ENCODE measurements around the gene ABCG8.

The ABCG8 gene

DNA sequence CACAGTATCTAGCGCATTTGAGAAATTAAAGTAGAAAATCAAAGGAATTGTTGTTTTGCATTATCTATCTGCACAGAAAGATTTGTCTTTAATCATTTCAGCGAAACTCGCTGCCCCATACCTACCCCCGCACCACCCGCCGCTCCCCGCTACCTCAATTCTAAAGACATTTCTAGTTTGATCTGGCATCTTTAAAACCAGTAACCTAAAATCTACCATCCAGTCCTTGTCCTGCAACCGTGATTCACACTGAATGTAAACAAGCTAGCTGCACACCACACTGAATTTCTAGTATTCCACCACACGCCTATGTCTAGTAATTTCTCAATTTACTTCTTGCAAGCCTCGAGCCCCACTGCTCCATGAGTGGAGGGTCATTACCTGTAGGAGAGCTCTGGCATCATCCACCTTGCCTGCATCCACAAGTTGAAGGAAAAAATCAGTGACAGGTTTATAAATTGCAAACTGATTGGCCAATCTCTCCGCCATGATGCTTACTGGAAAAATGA is 60.1 kb downstream of the ABCG8 start:
- H3K4ac ChIP-seq (ENCODE audit: low read depth in 1 of 2, low read length in 2 of 2) = no peak overlapping the region
- H3K18ac ChIP-seq (ENCODE audit: low read depth in 1 of 2, low read length in 2 of 2) = no peak overlapping the region
- no peak overlapping the region for H3K4me2 ChIP-seq (ENCODE audit: low read length, poor library complexity, severe bottlenecking)
- H3K4me1 ChIP-seq (ENCODE audit: control insufficient read depth, insufficient read depth, low read depth, low read length) = peaks cover 4% of the 10 kb centered on the region
- H3K36me3 ChIP-seq (ENCODE audit: control insufficient read depth in 1 of 2, insufficient read depth in 2 of 2, low read depth in 1 of 2, low read length in 2 of 2) = peaks cover 1 to 88% of the 10 kb centered on the region in 2 experiments
- peaks cover 15% of the 10 kb centered on the region for H3K79me1 ChIP-seq (replicated peaks; ENCODE audit: low read length, poor library complexity, severe bottlenecking)
- peak overlapping the region; percentile 72 for H2AK5ac ChIP-seq (ENCODE audit: low read length, severe bottlenecking)
- H4K91ac ChIP-seq (ENCODE audit: low read length) = no peak overlapping the region
- H2BK15ac ChIP-seq (ENCODE audit: low read depth, poor library complexity, severe bottlenecking) = no peak overlapping the region
- no peak overlapping the region for H3K14ac ChIP-seq (ENCODE audit: low read length in 2 of 2)
- H3K9ac ChIP-seq (ENCODE audit: low read length) = no peak overlapping the region
- no peak overlapping the region for H4K8ac ChIP-seq (ENCODE audit: low read length)
- peak; percentile 16 for DNase-seq
- no peak overlapping the region for H2BK12ac ChIP-seq (ENCODE audit: low read length in 2 of 2)
- H2BK5ac ChIP-seq (ENCODE audit: low read depth, low read length, poor library complexity, severe bottlenecking) = no peak overlapping the region
- H2AFZ ChIP-seq (ENCODE audit: low read depth, low read length) = no peak overlapping the region
- H3K27ac ChIP-seq (ENCODE audit: low read length, poor library complexity, severe bottlenecking) = peak overlapping the region; percentile 25
- H3K23ac ChIP-seq (ENCODE audit: low read length in 2 of 2) = no peak overlapping the region
- WGBS = 94% methylated on average over 10 of the region's 11 CpGs
- H3K27me3 ChIP-seq (ENCODE audit: control insufficient read depth in 1 of 2, insufficient read depth in 1 of 2, low read length in 2 of 2) = no peaks in the 10 kb centered on the region
- no peak overlapping the region for H3K4me3 ChIP-seq (ENCODE audit: insufficient read depth in 1 of 2, low read depth in 1 of 2, low read length in 2 of 2)
- no peak overlapping the region for H2BK120ac ChIP-seq (ENCODE audit: low read depth, low read length)
- no peaks in the 10 kb centered on the region for H3K9me3 ChIP-seq (ENCODE audit: control insufficient read depth, low read length)

DNA sequence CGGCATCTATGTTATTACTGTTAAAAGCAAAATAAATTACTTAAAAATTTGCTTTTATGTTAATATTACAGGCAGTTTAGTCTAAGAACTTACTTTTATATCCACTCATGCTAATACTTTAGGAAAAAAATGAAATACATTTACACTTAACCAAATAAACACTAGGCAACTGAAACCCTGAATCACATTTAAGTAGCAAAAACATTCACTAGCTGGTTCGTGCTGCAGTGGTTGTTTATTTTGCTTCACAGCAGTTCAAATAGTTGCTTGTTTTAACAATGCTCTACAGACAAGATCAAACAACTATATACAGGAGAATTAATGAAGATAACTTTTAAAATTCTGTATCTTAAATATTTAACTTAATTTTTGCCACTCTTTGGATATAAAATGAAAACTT is 60.8 kb downstream of the ABCG8 start:
- H3K4me1 ChIP-seq (ENCODE audit: control insufficient read depth, insufficient read depth, low read depth, low read length) = peaks cover 4% of the 10 kb centered on the region
- no peak overlapping the region for H3K4me3 ChIP-seq (ENCODE audit: insufficient read depth in 1 of 2, low read depth in 1 of 2, low read length in 2 of 2)
- H3K79me1 ChIP-seq (replicated peaks; ENCODE audit: low read length, poor library complexity, severe bottlenecking) = peaks cover 17% of the 10 kb centered on the region
- no peak overlapping the region for H2BK5ac ChIP-seq (ENCODE audit: low read depth, low read length, poor library complexity, severe bottlenecking)
- no peak overlapping the region for H2BK15ac ChIP-seq (ENCODE audit: low read depth, poor library complexity, severe bottlenecking)
- no peaks in the 10 kb centered on the region for H3K9me3 ChIP-seq (ENCODE audit: control insufficient read depth, low read length)
- no peak overlapping the region for H3K9ac ChIP-seq (ENCODE audit: low read length)
- H2BK12ac ChIP-seq (ENCODE audit: low read length in 2 of 2) = no peak overlapping the region
- DNase-seq = no peak
- H2AFZ ChIP-seq (ENCODE audit: low read depth, low read length) = no peak overlapping the region
- H3K27ac ChIP-seq (ENCODE audit: low read length, poor library complexity, severe bottlenecking) = no peak overlapping the region
- H3K27me3 ChIP-seq (ENCODE audit: control insufficient read depth in 1 of 2, insufficient read depth in 1 of 2, low read length in 2 of 2) = no peaks in the 10 kb centered on the region
- H4K8ac ChIP-seq (ENCODE audit: low read length) = no peak overlapping the region
- no peak overlapping the region for H2BK120ac ChIP-seq (ENCODE audit: low read depth, low read length)
- H4K91ac ChIP-seq (ENCODE audit: low read length) = no peak overlapping the region
- H3K18ac ChIP-seq (ENCODE audit: low read depth in 1 of 2, low read length in 2 of 2) = no peak overlapping the region
- H3K14ac ChIP-seq (ENCODE audit: low read length in 2 of 2) = no peak overlapping the region
- no peak overlapping the region for H2AK5ac ChIP-seq (ENCODE audit: low read length, severe bottlenecking)
- 60% methylated on average over 1 of the region's 2 CpGs for WGBS
- no peak overlapping the region for H3K4ac ChIP-seq (ENCODE audit: low read depth in 1 of 2, low read length in 2 of 2)
- H3K4me2 ChIP-seq (ENCODE audit: low read length, poor library complexity, severe bottlenecking) = no peak overlapping the region
- H3K36me3 ChIP-seq (ENCODE audit: control insufficient read depth in 1 of 2, insufficient read depth in 2 of 2, low read depth in 1 of 2, low read length in 2 of 2) = peaks cover 3 to 86% of the 10 kb centered on the region in 2 experiments
- no peak overlapping the region for H3K23ac ChIP-seq (ENCODE audit: low read length in 2 of 2)

- peaks cover 19% of the 10 kb centered on the region for H3K79me1 ChIP-seq (replicated peaks; ENCODE audit: low read length, poor library complexity, severe bottlenecking)
- H4K91ac ChIP-seq (ENCODE audit: low read length) = no peak overlapping the region
- no peaks in the 10 kb centered on the region for H3K27me3 ChIP-seq (ENCODE audit: control insufficient read depth in 1 of 2, insufficient read depth in 1 of 2, low read length in 2 of 2)
- H3K4me3 ChIP-seq (ENCODE audit: insufficient read depth in 1 of 2, low read depth in 1 of 2, low read length in 2 of 2) = no peak overlapping the region
- H2AFZ ChIP-seq (ENCODE audit: low read depth, low read length) = no peak overlapping the region
- H3K9ac ChIP-seq (ENCODE audit: low read length) = no peak overlapping the region
- H3K27ac ChIP-seq (ENCODE audit: low read length, poor library complexity, severe bottlenecking) = peak overlapping the region; percentile 83
- no peak overlapping the region for H3K23ac ChIP-seq (ENCODE audit: low read length in 2 of 2)
- WGBS = 98% methylated on average over 11 of the region's 11 CpGs
- H2AK5ac ChIP-seq (ENCODE audit: low read length, severe bottlenecking) = no peak overlapping the region
- DNase-seq = no peak
- H3K9me3 ChIP-seq (ENCODE audit: control insufficient read depth, low read length) = no peaks in the 10 kb centered on the region
- no peak overlapping the region for H2BK5ac ChIP-seq (ENCODE audit: low read depth, low read length, poor library complexity, severe bottlenecking)
- H3K4me1 ChIP-seq (ENCODE audit: control insufficient read depth, insufficient read depth, low read depth, low read length) = peaks cover 2% of the 10 kb centered on the region
- no peak overlapping the region for H2BK12ac ChIP-seq (ENCODE audit: low read length in 2 of 2)
- no peak overlapping the region for H3K4ac ChIP-seq (ENCODE audit: low read depth in 1 of 2, low read length in 2 of 2)
- no peak overlapping the region for H3K14ac ChIP-seq (ENCODE audit: low read length in 2 of 2)
- no peak overlapping the region for H3K4me2 ChIP-seq (ENCODE audit: low read length, poor library complexity, severe bottlenecking)
- H4K8ac ChIP-seq (ENCODE audit: low read length) = no peak overlapping the region
- no peak overlapping the region for H3K18ac ChIP-seq (ENCODE audit: low read depth in 1 of 2, low read length in 2 of 2)
- no peak overlapping the region for H2BK15ac ChIP-seq (ENCODE audit: low read depth, poor library complexity, severe bottlenecking)
- H2BK120ac ChIP-seq (ENCODE audit: low read depth, low read length) = no peak overlapping the region
- H3K36me3 ChIP-seq (ENCODE audit: control insufficient read depth in 1 of 2, insufficient read depth in 2 of 2, low read depth in 1 of 2, low read length in 2 of 2) = peaks cover 3 to 70% of the 10 kb centered on the region in 2 experiments
These were observed 66.6 kb downstream of the ABCG8 start for GRCh38 chr2:43905371-43905803.

DNA sequence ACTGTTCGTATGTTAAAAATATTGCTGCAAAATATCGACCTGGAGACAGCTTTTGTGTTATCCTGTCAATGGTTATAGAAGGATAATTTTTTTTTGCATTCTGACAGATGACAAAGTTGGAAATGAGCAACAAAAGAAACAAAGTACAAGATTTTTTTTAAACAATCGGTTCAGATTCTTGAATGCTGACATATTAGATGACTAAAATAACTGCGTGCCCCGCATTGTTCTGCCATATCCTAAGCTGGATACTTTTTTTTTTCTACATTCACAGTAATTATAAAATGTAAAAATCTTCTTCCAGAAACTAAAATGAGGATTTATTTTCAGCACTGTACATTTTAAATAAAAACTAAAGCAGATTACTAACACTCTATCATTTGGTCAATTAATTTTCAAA is 67.1 kb downstream of the ABCG8 start:
- Histone ChIP-seq H2AFZ (ENCODE audit: low read depth, low read length) (no peak overlapping the region), H3K14ac (ENCODE audit: low read length in 2 of 2) (no peak overlapping the region), H3K23ac (ENCODE audit: low read length in 2 of 2) (no peak overlapping the region), H3K27ac (ENCODE audit: low read length, poor library complexity, severe bottlenecking) (no peak overlapping the region), H3K4me2 (ENCODE audit: low read length, poor library complexity, severe bottlenecking) (no peak overlapping the region), H3K18ac (ENCODE audit: low read depth in 1 of 2, low read length in 2 of 2) (no peak overlapping the region), H3K27me3 (ENCODE audit: control insufficient read depth in 1 of 2, insufficient read depth in 1 of 2, low read length in 2 of 2) (no peaks in the 10 kb centered on the region), H3K36me3 (ENCODE audit: control insufficient read depth in 1 of 2, insufficient read depth in 2 of 2, low read depth in 1 of 2, low read length in 2 of 2) (peaks cover 3 to 70% of the 10 kb centered on the region in 2 experiments), H2BK120ac (ENCODE audit: low read depth, low read length) (no peak overlapping the region), H3K79me1 (replicated peaks; ENCODE audit: low read length, poor library complexity, severe bottlenecking) (peaks cover 19% of the 10 kb centered on the region), H3K4ac (ENCODE audit: low read depth in 1 of 2, low read length in 2 of 2) (no peak overlapping the region), H3K4me3 (ENCODE audit: insufficient read depth in 1 of 2, low read depth in 1 of 2, low read length in 2 of 2) (no peak overlapping the region), H2AK5ac (ENCODE audit: low read length, severe bottlenecking) (no peak overlapping the region), H2BK12ac (ENCODE audit: low read length in 2 of 2) (no peak overlapping the region), H3K9ac (ENCODE audit: low read length) (no peak overlapping the region), H2BK15ac (ENCODE audit: low read depth, poor library complexity, severe bottlenecking) (no peak overlapping the region), H2BK5ac (ENCODE audit: low read depth, low read length, poor library complexity, severe bottlenecking) (no peak overlapping the region), H3K4me1 (ENCODE audit: control insufficient read depth, insufficient read depth, low read depth, low read length) (peaks cover 2% of the 10 kb centered on the region), H4K91ac (ENCODE audit: low read length) (no peak overlapping the region), H3K9me3 (ENCODE audit: control insufficient read depth, low read length) (no peaks in the 10 kb centered on the region), H4K8ac (ENCODE audit: low read length) (no peak overlapping the region)
- no peak for DNase-seq
- WGBS = 97% methylated on average over 5 of the region's 5 CpGs
